Neuron (in vitro differentiated cells): ENCODE data around the gene ITPRID2.

Experiments used
- H2AFZ ChIP-seq: one replicate; pipeline ENCODE4 v1.6.1; 2013; ENCODE audit warnings: low read depth, mild to moderate bottlenecking, inconsistent platforms, low read length, moderate library complexity
- H3K27me3 ChIP-seq: one replicate; pipeline ENCODE4 v1.6.1; 2013; ENCODE audit warnings: low read length; ENCODE audit not compliant: insufficient read depth
- H3K36me3 ChIP-seq: one replicate; pipeline ENCODE4 v1.6.1; 2013; ENCODE audit warnings: low read length; ENCODE audit not compliant: insufficient read depth
- H3K4me1 ChIP-seq: one replicate; pipeline ENCODE4 v1.6.1; 2013; ENCODE audit warnings: low read length; ENCODE audit not compliant: insufficient read depth
- H3K4me3 ChIP-seq: 2 replicates; pipeline ENCODE4 v1.5.1; 2013; ENCODE audit warnings: mild to moderate bottlenecking, low read length, moderate library complexity
- H3K9me3 ChIP-seq: one replicate; pipeline ENCODE4 v1.6.1; 2013; ENCODE audit warnings: low read length

ITPRID2 gene

GRCh38 chr2:181910028-181910831 is 18.7 kb downstream of the ITPRID2 start:
- H3K9me3 ChIP-seq, result no peaks in the 10 kb centered on the region
- peaks cover 42% of the 10 kb centered on the region for H3K36me3 ChIP-seq
- no peaks in the 10 kb centered on the region for H3K27me3 ChIP-seq
- no peaks in the 10 kb centered on the region for H3K4me1 ChIP-seq
- H2AFZ ChIP-seq, result no peak overlapping the region
- H3K4me3 ChIP-seq, result no peak overlapping the region

GRCh38 chr2:181911830-181912229 is 20.3 kb downstream of the ITPRID2 start:
- H3K27me3 ChIP-seq, result no peaks in the 10 kb centered on the region
- no peaks in the 10 kb centered on the region for H3K4me1 ChIP-seq
- H3K9me3 ChIP-seq, result no peaks in the 10 kb centered on the region
- no peak overlapping the region for H2AFZ ChIP-seq
- H3K36me3 ChIP-seq, result peaks cover 48% of the 10 kb centered on the region
- no peak overlapping the region for H3K4me3 ChIP-seq

GRCh38 chr2:181915102-181915501 is 23.6 kb downstream of the ITPRID2 start:
- Histone ChIP-seq H3K36me3 (peaks cover 69% of the 10 kb centered on the region), H3K4me3 (no peak overlapping the region), H3K4me1 (no peaks in the 10 kb centered on the region), H2AFZ (no peak overlapping the region), H3K27me3 (no peaks in the 10 kb centered on the region), H3K9me3 (no peaks in the 10 kb centered on the region)

- H3K4me1 ChIP-seq, result no peaks in the 10 kb centered on the region
- H3K36me3 ChIP-seq, result peaks cover 65% of the 10 kb centered on the region
- H3K9me3 ChIP-seq, result no peaks in the 10 kb centered on the region
- no peak overlapping the region for H2AFZ ChIP-seq
- no peaks in the 10 kb centered on the region for H3K27me3 ChIP-seq
- H3K4me3 ChIP-seq, result no peak overlapping the region
Measured at GRCh38 chr2:181916726-181917718, 25.5 kb downstream of the ITPRID2 start.

- no peak overlapping the region for H3K4me3 ChIP-seq
- no peaks in the 10 kb centered on the region for H3K9me3 ChIP-seq
- no peak overlapping the region for H2AFZ ChIP-seq
- H3K36me3 ChIP-seq, result peaks cover 75% of the 10 kb centered on the region
- H3K27me3 ChIP-seq, result no peaks in the 10 kb centered on the region
- no peaks in the 10 kb centered on the region for H3K4me1 ChIP-seq
Measured at GRCh38 chr2:181918188-181918587, 26.7 kb downstream of the ITPRID2 start.

- H3K27me3 ChIP-seq, result no peaks in the 10 kb centered on the region
- no peak overlapping the region for H3K4me3 ChIP-seq
- peaks cover 60% of the 10 kb centered on the region for H3K36me3 ChIP-seq
- no peak overlapping the region for H2AFZ ChIP-seq
- H3K9me3 ChIP-seq, result no peaks in the 10 kb centered on the region
- no peaks in the 10 kb centered on the region for H3K4me1 ChIP-seq
Measured at GRCh38 chr2:181923121-181923520, 31.6 kb downstream of the ITPRID2 start.

GRCh38 chr2:181924336-181924735 is 32.8 kb downstream of the ITPRID2 start:
- H3K4me3 ChIP-seq, result no peak overlapping the region
- peaks cover 50% of the 10 kb centered on the region for H3K36me3 ChIP-seq
- no peak overlapping the region for H2AFZ ChIP-seq
- H3K4me1 ChIP-seq, result no peaks in the 10 kb centered on the region
- H3K27me3 ChIP-seq, result no peaks in the 10 kb centered on the region
- no peaks in the 10 kb centered on the region for H3K9me3 ChIP-seq

- Histone ChIP-seq H3K27me3 (no peaks in the 10 kb centered on the region), H3K36me3 (peaks cover 4% of the 10 kb centered on the region), H3K4me1 (no peaks in the 10 kb centered on the region), H3K4me3 (no peak overlapping the region), H3K9me3 (no peaks in the 10 kb centered on the region), H2AFZ (no peak overlapping the region)
Measured at GRCh38 chr2:181934694-181935093, 43.2 kb downstream of the ITPRID2 start.

- Histone ChIP-seq H2AFZ (no peak overlapping the region), H3K4me3 (no peak overlapping the region), H3K9me3 (no peaks in the 10 kb centered on the region), H3K4me1 (no peaks in the 10 kb centered on the region), H3K36me3 (no peaks in the 10 kb centered on the region), H3K27me3 (no peaks in the 10 kb centered on the region)
Measured at GRCh38 chr2:181937473-181937872, 45.9 kb downstream of the ITPRID2 start.

GRCh38 chr2:181943411-181944124 is 52.0 kb downstream of the ITPRID2 start:
- Histone ChIP-seq H2AFZ (no peak overlapping the region), H3K9me3 (no peaks in the 10 kb centered on the region), H3K36me3 (no peaks in the 10 kb centered on the region), H3K4me1 (no peaks in the 10 kb centered on the region), H3K4me3 (no peak overlapping the region), H3K27me3 (no peaks in the 10 kb centered on the region)

- no peaks in the 10 kb centered on the region for H3K36me3 ChIP-seq
Measured at GRCh38 chr2:181944164-181944913, 52.8 kb downstream of the ITPRID2 start.

GRCh38 chr2:181944914-181945291 is 53.4 kb downstream of the ITPRID2 start:
- H3K36me3 ChIP-seq, result no peaks in the 10 kb centered on the region
- no peaks in the 10 kb centered on the region for H3K9me3 ChIP-seq
- no peak overlapping the region for H3K4me3 ChIP-seq
- no peaks in the 10 kb centered on the region for H3K27me3 ChIP-seq
- no peaks in the 10 kb centered on the region for H3K4me1 ChIP-seq
- no peak overlapping the region for H2AFZ ChIP-seq

More at GRCh38 chr2:181944164-181944913, 52.8 kb downstream of the ITPRID2 start:
- H3K4me3 ChIP-seq, result no peak overlapping the region
- H3K4me1 ChIP-seq, result no peaks in the 10 kb centered on the region
- no peaks in the 10 kb centered on the region for H3K9me3 ChIP-seq
- H2AFZ ChIP-seq, result no peak overlapping the region
- no peaks in the 10 kb centered on the region for H3K27me3 ChIP-seq
